HFFc6 (cell line): ENCODE measurements around the gene VWA7. TPM values are rescaled to one million over a fixed set of nuclear protein-coding genes. Genes with fewer than 3 reads are reported as not detected.

ENCODE experiments used
- DNase-seq: peaks from one replicate; pipeline ENCODE4 v3.0.0-alpha.2; 2018
- H3K27ac Mint-ChIP-seq: 2 replicates; pipeline ENCODE4 v1.8.0; 2020; ENCODE audit warnings: mild to moderate bottlenecking, mixed read lengths
- H3K27me3 Mint-ChIP-seq: 2 replicates; pipeline ENCODE4 v1.8.0; 2021; ENCODE audit warnings: mild to moderate bottlenecking, moderate library complexity, mixed read lengths; ENCODE audit not compliant: insufficient read depth
- H3K36me3 Mint-ChIP-seq: 2 replicates; pipeline ENCODE4 v1.8.0; 2021; ENCODE audit warnings: low read depth, mixed read lengths
- H3K4me1 Mint-ChIP-seq: 2 replicates; pipeline ENCODE4 v1.8.0; 2020; ENCODE audit warnings: low read depth, mixed read lengths
- H3K4me3 Mint-ChIP-seq: 2 replicates; pipeline ENCODE4 v1.8.0; 2020; ENCODE audit warnings: mild to moderate bottlenecking, moderate library complexity, mixed read lengths
- H3K9me3 Mint-ChIP-seq: 2 replicates; pipeline ENCODE4 v1.8.0; 2020; ENCODE audit warnings: mild to moderate bottlenecking, mixed read lengths
- total RNA-seq, 6 experiments: library from RNA; stranded (reverse); fragmentation: NEBNext Ultra II Directional; extraction: Animal tissue kit (Norgen Biotek cat#: 25700); gene quantifications; 2 replicates in 1 of 6; 3 replicates in 5 of 6; pipeline ENCODE4 v1.2.3, GENCODE V29; 2021
- TF ChIP-seq, protein P1 (sequence below): fragments of 200-600 bp; sonication (generic); IDR thresholded peaks from 2 replicates; pipeline ENCODE4 v1.5.0; 2021; ENCODE audit warnings: antibody characterized with exemption, mild to moderate bottlenecking

Gene VWA7
- total RNA-seq, 6 experiments from 2014 or later, result 0.24 to 0.83 (median 0.64) TPM

- Mint-ChIP-seq H3K27ac (peak overlapping the region; percentile 92), H3K4me1 (peaks cover 75% of the 10 kb centered on the region), H3K27me3 (peaks cover 2% of the 10 kb centered on the region), H3K4me3 (peak overlapping the region; percentile 98), H3K36me3 (peaks cover 46% of the 10 kb centered on the region), H3K9me3 (no peaks in the 10 kb centered on the region)
- TF ChIP-seq, protein P1, sequence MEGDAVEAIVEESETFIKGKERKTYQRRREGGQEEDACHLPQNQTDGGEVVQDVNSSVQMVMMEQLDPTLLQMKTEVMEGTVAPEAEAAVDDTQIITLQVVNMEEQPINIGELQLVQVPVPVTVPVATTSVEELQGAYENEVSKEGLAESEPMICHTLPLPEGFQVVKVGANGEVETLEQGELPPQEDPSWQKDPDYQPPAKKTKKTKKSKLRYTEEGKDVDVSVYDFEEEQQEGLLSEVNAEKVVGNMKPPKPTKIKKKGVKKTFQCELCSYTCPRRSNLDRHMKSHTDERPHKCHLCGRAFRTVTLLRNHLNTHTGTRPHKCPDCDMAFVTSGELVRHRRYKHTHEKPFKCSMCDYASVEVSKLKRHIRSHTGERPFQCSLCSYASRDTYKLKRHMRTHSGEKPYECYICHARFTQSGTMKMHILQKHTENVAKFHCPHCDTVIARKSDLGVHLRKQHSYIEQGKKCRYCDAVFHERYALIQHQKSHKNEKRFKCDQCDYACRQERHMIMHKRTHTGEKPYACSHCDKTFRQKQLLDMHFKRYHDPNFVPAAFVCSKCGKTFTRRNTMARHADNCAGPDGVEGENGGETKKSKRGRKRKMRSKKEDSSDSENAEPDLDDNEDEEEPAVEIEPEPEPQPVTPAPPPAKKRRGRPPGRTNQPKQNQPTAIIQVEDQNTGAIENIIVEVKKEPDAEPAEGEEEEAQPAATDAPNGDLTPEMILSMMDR, result no peak
- peak; percentile 60 for DNase-seq
Observed at GRCh38 chr6:31734821-31735406, 42.2 kb downstream of the VWA7 start.

GRCh38 chr6:31734247-31734820 lies 42.8 kb downstream of the VWA7 start:
- Mint-ChIP-seq H3K4me3 (peak overlapping the region; percentile 98), H3K27me3 (peaks cover 2% of the 10 kb centered on the region), H3K9me3 (no peaks in the 10 kb centered on the region), H3K27ac (peak overlapping the region; percentile 92), H3K36me3 (peaks cover 46% of the 10 kb centered on the region), H3K4me1 (peaks cover 71% of the 10 kb centered on the region)
- TF ChIP-seq, protein P1, result no peak
- DNase-seq, result no peak

DNA sequence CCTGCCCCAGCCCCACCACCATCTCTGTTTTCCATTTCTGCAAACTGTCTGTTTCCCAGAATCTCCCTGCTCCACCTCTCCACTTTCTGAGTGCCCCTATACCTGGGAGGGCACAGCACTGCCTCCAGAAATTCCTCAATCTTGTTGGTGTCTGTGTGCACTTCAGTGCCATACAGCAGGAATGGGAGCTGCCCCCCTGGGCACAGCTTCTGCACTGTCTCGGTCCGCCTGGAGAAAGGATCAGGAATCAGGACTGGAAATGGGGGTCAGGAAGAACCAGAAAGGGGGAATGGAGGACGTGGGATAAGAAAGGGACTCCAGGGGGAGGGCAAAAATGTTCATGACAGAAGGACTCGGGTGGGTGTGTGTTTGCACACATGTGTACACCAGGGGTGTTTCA lies 43.4 kb downstream of the VWA7 start:
- Mint-ChIP-seq H3K4me3 (peak overlapping the region; percentile 98), H3K9me3 (no peaks in the 10 kb centered on the region), H3K4me1 (peaks cover 70% of the 10 kb centered on the region), H3K27ac (peak overlapping the region; percentile 92), H3K27me3 (peaks cover 2% of the 10 kb centered on the region), H3K36me3 (peaks cover 46% of the 10 kb centered on the region)
- TF ChIP-seq, protein P1, result no peak
- no peak for DNase-seq

- Mint-ChIP-seq H3K4me1 (peaks cover 58% of the 10 kb centered on the region), H3K36me3 (peaks cover 51% of the 10 kb centered on the region)
Observed at GRCh38 chr6:31732029-31732428, 45.1 kb downstream of the VWA7 start.

GRCh38 chr6:31730631-31731086 lies 46.5 kb downstream of the VWA7 start:
- DNase-seq, result no peak
- peaks cover 51% of the 10 kb centered on the region for H3K4me1 Mint-ChIP-seq
- peak overlapping the region; percentile 93 for H3K4me3 Mint-ChIP-seq
- peaks cover 51% of the 10 kb centered on the region for H3K36me3 Mint-ChIP-seq
- peak overlapping the region; percentile 94 for H3K27ac Mint-ChIP-seq
- H3K27me3 Mint-ChIP-seq, result peaks cover 2% of the 10 kb centered on the region
- TF ChIP-seq, protein P1, result no peak
- H3K9me3 Mint-ChIP-seq, result no peaks in the 10 kb centered on the region

More at GRCh38 chr6:31732029-31732428, 45.1 kb downstream of the VWA7 start:
- no peak for DNase-seq
- Mint-ChIP-seq H3K9me3 (no peaks in the 10 kb centered on the region), H3K4me3 (no peak overlapping the region; the same call in 1 of the 2 replicates), H3K27me3 (peaks cover 2% of the 10 kb centered on the region), H3K27ac (peak overlapping the region; percentile 42)
- TF ChIP-seq, protein P1, result no peak
